K562 (cell line): ENCODE results near the gene LSM12. TPM values are rescaled to one million over a fixed set of nuclear protein-coding genes. Genes with fewer than 3 reads are reported as not detected.
A peak's percentile ranks its signal among the peaks of the same experiment; 100 is the strongest.

Experiments
- ATAC-seq: fragments of 200-7000 bp; cut with Tn5 transposase; 3 replicates; pipeline ENCODE4 v1.9.1; 2020; ENCODE audit warnings: moderate library complexity
- BruUV-seq: library from RNA; stranded (reverse); fragments of 400-500 nt; replicated peaks from 2 replicates; lab custom pipeline; 2021; lab: Mats Ljungman, UMichigan
- CTCF ChIA-PET: fragments of 300-600 bp; formaldehyde crosslinking; extraction: SDS; loops from one replicate; lab custom pipeline; 2021; ENCODE audit warnings: low intra/inter-chr PET ratio; lab: Yijun Ruan, JAX
- POLR2A ChIA-PET: fragments of 300-600, 350-650 bp; sonication (Branson Sonifier 250); formaldehyde crosslinking; extraction: SDS; loops from one replicate; lab custom pipeline; 2021; ENCODE audit warnings: antibody characterized with exemption, inconsistent platforms; lab: Yijun Ruan, JAX
- DNase-seq, 4 experiments: peaks; one replicate each; pipeline versions ENCODE4 v3.0.0 to v3.0.0-alpha.2; 2011 to 2018; ENCODE audit warnings: low spot score in 3 of 4, mixed read lengths in 3 of 4; ENCODE audit errors: extremely low read depth in 1 of 4
- FAIRE-seq: peaks from 2 replicates; lab custom pipeline; 2011; peaks lifted over from hg19 to GRCh38; lab: Jason Lieb, UNC
- H2AFZ ChIP-seq: 2 replicates; pipeline ENCODE4 v1.6.0; 2011; ENCODE audit warnings: low read depth, low read length, control low read depth, inconsistent platforms
- H3K27ac ChIP-seq: fragments of 200-600 bp; 3 replicates; pipeline ENCODE4 v1.8.0; 2011; ENCODE audit warnings: low read depth, mild to moderate bottlenecking, control low read depth, inconsistent platforms, low read length, moderate library complexity, mixed read lengths; ENCODE audit errors: extremely low read depth
- H3K27me3 ChIP-seq, 2 experiments: fragments of 300-600 bp in 1 of 2; 2 replicates in 1 of 2; 3 replicates in 1 of 2; pipeline versions ENCODE4 v1.6.0 to v1.8.0; 2011; ENCODE audit warnings: inconsistent platforms in 2 of 2, low read length in 2 of 2, mild to moderate bottlenecking in 1 of 2, mixed read lengths in 1 of 2, moderate library complexity in 1 of 2; ENCODE audit not compliant: control insufficient read depth in 2 of 2, insufficient read depth in 2 of 2
- H3K36me3 ChIP-seq: fragments of 300-600 bp; 3 replicates; pipeline ENCODE4 v1.8.0; 2011; ENCODE audit warnings: mild to moderate bottlenecking, low read length, inconsistent platforms; ENCODE audit not compliant: control insufficient read depth, insufficient read depth
- H3K4me1 ChIP-seq, 2 experiments: fragments of 200-600 bp in 1 of 2; replicated peaks in 1 of 2; 2 replicates in 1 of 2; 3 replicates in 1 of 2; pipeline versions ENCODE4 v1.5.1 to v1.8.0; 2011; ENCODE audit warnings: inconsistent platforms in 2 of 2, low read length in 2 of 2, mild to moderate bottlenecking in 1 of 2, mixed read lengths in 1 of 2, moderate library complexity in 1 of 2; ENCODE audit not compliant: control insufficient read depth in 2 of 2, insufficient read depth in 2 of 2
- H3K4me2 ChIP-seq: 2 replicates; pipeline ENCODE4 v1.6.1; 2011; ENCODE audit warnings: low read length, control low read depth, inconsistent platforms, mixed read lengths; ENCODE audit not compliant: insufficient read depth
- H3K4me3 ChIP-seq: fragments of 200-600 bp; sonication (generic), shearing (Covaris generic); 2 replicates; pipeline ENCODE4 v1.5.1; 2016; ENCODE audit warnings: control low read depth, inconsistent platforms
- H3K79me2 ChIP-seq: fragments of 200-600 bp; 3 replicates; pipeline ENCODE4 v1.8.0; 2011; ENCODE audit warnings: low read length, inconsistent platforms; ENCODE audit not compliant: control insufficient read depth, insufficient read depth
- H3K9ac ChIP-seq, 2 experiments: 2 replicates each; pipeline versions ENCODE4 v1.6.0 to v1.6.1; 2011; ENCODE audit warnings: low read depth in 2 of 2, low read length in 2 of 2, control low read depth in 1 of 2, inconsistent platforms in 1 of 2, mild to moderate bottlenecking in 1 of 2, mixed read lengths in 1 of 2; ENCODE audit not compliant: insufficient read depth in 1 of 2
- H3K9me1 ChIP-seq: one replicate; pipeline ENCODE4 v1.6.0; 2011; ENCODE audit warnings: inconsistent platforms, mild to moderate bottlenecking, low read length, moderate library complexity; ENCODE audit not compliant: control insufficient read depth, insufficient read depth
- H3K9me3 ChIP-seq: replicated peaks from 2 replicates; pipeline ENCODE4 v1.5.1; 2011; ENCODE audit warnings: low read depth, low read length, inconsistent platforms; ENCODE audit not compliant: control insufficient read depth, insufficient read depth
- H4K20me1 ChIP-seq: replicated peaks from 2 replicates; pipeline ENCODE4 v1.6.1; 2011; ENCODE audit warnings: low read length, inconsistent platforms, mixed read lengths; ENCODE audit not compliant: control insufficient read depth, insufficient read depth
- HNRNPLL ChIP-seq: fragments of 200-400 bp; formaldehyde crosslinking; IDR thresholded peaks from 2 replicates; pipeline ENCODE4 v1.6.1; 2017; ENCODE audit warnings: low read length, low read depth, mild to moderate bottlenecking; ENCODE audit not compliant: poor library complexity, severe bottlenecking
- MBD1 ChIP-seq: fragments of 250-450 bp; sonication (Bioruptor Pico); IDR thresholded peaks from 2 replicates; pipeline ENCODE4 v1.8.0; 2022; ENCODE audit warnings: inconsistent platforms
- NFIC ChIP-seq: fragments of 450-650 bp; IDR thresholded peaks from 2 replicates; pipeline ENCODE4 v1.6.1; 2017; ENCODE audit warnings: mild to moderate bottlenecking, inconsistent platforms
- ZBTB11 ChIP-seq, 3 experiments: fragments of 200-800 bp in 1 of 3; fragments of 250-450 bp in 1 of 3; fragments of 450-650 bp in 1 of 3; sonication (Bioruptor Pico) in 1 of 3; sonication (Bioruptor generic) in 1 of 3; formaldehyde crosslinking in 1 of 3; IDR thresholded peaks; 2 replicates each; pipeline versions ENCODE4 v1.6.1 to v1.8.0; 2016 to 2022; ENCODE audit warnings: mild to moderate bottlenecking in 2 of 3, missing genetic modification characterization in 2 of 3, missing compliant biosample characterization in 1 of 3, moderate library complexity in 1 of 3
- ZFPM2 ChIP-seq: fragments of 250-450 bp; sonication (Bioruptor Pico); IDR thresholded peaks from 2 replicates; pipeline ENCODE4 v1.5.1; 2022; ENCODE audit warnings: mild to moderate bottlenecking
- ZNF408 ChIP-seq: fragments of 250-450 bp; sonication (Bioruptor Pico); IDR thresholded peaks from 2 replicates; pipeline ENCODE4 v1.4.0; 2020; ENCODE audit warnings: low read depth, mild to moderate bottlenecking, moderate library complexity
- ZNF740 ChIP-seq, 3 experiments: fragments of 200-800 bp in 1 of 3; sonication (Bioruptor generic) in 1 of 3; sonication (generic) in 1 of 3; formaldehyde crosslinking in 1 of 3; IDR thresholded peaks; 2 replicates each; pipeline versions ENCODE4 v1.6.1 to v1.8.0; 2016 to 2022; ENCODE audit warnings: mild to moderate bottlenecking in 2 of 3, missing compliant biosample characterization in 2 of 3, missing genetic modification characterization in 2 of 3, missing genetic modification reagents in 1 of 3
- WGBS: fragments of 100-300 bp; shearing (Covaris generic); methylation state at CpG from one replicate; pipeline ENCODE4 v1.1.6; 2016; ENCODE audit warnings: low coverage, mixed read lengths; ENCODE audit not compliant: insufficient coverage; ENCODE audit errors: missing lambda C conversion rate; 5-methylcytosine and 5-hydroxymethylcytosine counted together
- in situ Hi-C: fragments of 300-500 bp; cut with MboI; formaldehyde crosslinking; loops from 4 replicates; pipeline ENCODE4 v1.15.0; 2018; ENCODE audit warnings: inconsistent platforms, mixed read lengths
- intact Hi-C: fragments of 100-400 bp; cut with micrococcal nuclease; formaldehyde crosslinking; loops from 2 replicates; pipeline ENCODE4 v1.14.2; 2022
- polyA plus RNA-seq, 8 experiments: library from polyadenylated mRNA; depleted of rRNA in 4 of 8; stranded (reverse) in 5 of 8; unstranded in 3 of 8; fragments of >200 nt; fragmentation: Nextera tagmentation in 2 of 8; fragmentation: Illumina TruSeq in 1 of 8; extraction: Ambion mirVana in 2 of 8; extraction: Trizol in 1 of 8; gene quantifications; 2 replicates each; pipeline versions ENCODE4 v1.2.1 to v1.2.3, GENCODE V29; 2011 to 2014; ENCODE audit warnings: inconsistent platforms in 1 of 8, missing spikeins in 1 of 8
- total RNA-seq, 7 experiments: library from RNA; depleted of rRNA in 6 of 7; stranded (reverse); fragments of >200 nt in 6 of 7; fragmentation: Illumina TruSeq in 2 of 7; extraction: Trizol in 2 of 7; gene quantifications; 2 replicates each; pipeline versions ENCODE4 v1.2.1 to v1.2.3, GENCODE V29; 2011 to 2021; ENCODE audit warnings: low replicate concordance in 1 of 7

The LSM12 gene
- total and polyA plus RNA-seq, 9 of the 15 experiments (the other 6 are each of a cell fraction or from before 2014, with no cell fraction given), result 53.0 to 258 (median 89.3) TPM

GRCh38 chr17:44105483-44105882 is 39.0 kb upstream of the LSM12 start:
- intact Hi-C loops (no loop called here), in situ Hi-C loops (no loop called here)
- WGBS, result 44% methylated on average over 3 of the region's 3 CpGs
- H3K9me1 ChIP-seq, result peaks cover 7% of the 10 kb centered on the region
- no peak for ATAC-seq
- H3K27ac ChIP-seq, result no peak overlapping the region
- H3K4me3 ChIP-seq, result no peak overlapping the region
- H3K9ac ChIP-seq, result no peak overlapping the region
- H4K20me1 ChIP-seq, result peaks cover 4% of the 10 kb centered on the region
- no peaks in the 10 kb centered on the region; the same call in 2 of the 3 replicates for H3K36me3 ChIP-seq
- no TSS peak for BruUV-seq
- H3K9me3 ChIP-seq, result no peaks in the 10 kb centered on the region
- DNase-seq, result no peak
- H3K4me2 ChIP-seq, result no peak overlapping the region
- H3K27me3 ChIP-seq, result no peaks in the 10 kb centered on the region
- H2AFZ ChIP-seq, result no peak overlapping the region
- ChIA-PET CTCF (interaction anchor here (0.5 kb wide), 1 partner anchor 225 kb away, joined by 4 read pairs; no protein-coding TSS in a partner anchor), POLR2A (interaction anchor here (0.6 to 1.3 kb wide), 4 partner anchors 9 to 39 kb away, joined by 3 to 5 read pairs (median 4); partner anchors contain the start of gene LSM12)
- H3K4me1 ChIP-seq, result peaks cover 18 to 36% of the 10 kb centered on the region in 2 experiments
- FAIRE-seq, result no peak
- H3K79me2 ChIP-seq, result no peaks in the 10 kb centered on the region
- TF ChIP-seq MBD1 (CRISPR knock-in tag) (no peak), ZBTB11 (CRISPR knock-in tag; IDR thresholded peaks at IDR 0.05) (no peak), HNRNPLL (no peak), ZFPM2 (CRISPR knock-in tag) (no peak), NFIC (peak; percentile 40; the same call in 1 of the 2 replicates), ZNF740 (CRISPR knock-in tag; IDR thresholded peaks at IDR 0.05) (peak; percentile 62; the same call in 1 of the 2 replicates), ZNF740 (tag; IDR thresholded peaks at IDR 0.05) (no peak), ZNF408 (CRISPR knock-in tag) (no peak)
